Brain pericyte (primary cell): ENCODE results near the gene GALNTL6.
"Not testable (repeated sequence)": the region's sequence is repeated elsewhere in the genome, so short reads cannot be mapped to it uniquely, and the experiment has no call there.

Experiments
- DNase-seq: peaks from one replicate; pipeline ENCODE4 v3.0.0-alpha.2; 2012; ENCODE audit warnings: low read depth, low spot score

The GALNTL6 gene

DNA sequence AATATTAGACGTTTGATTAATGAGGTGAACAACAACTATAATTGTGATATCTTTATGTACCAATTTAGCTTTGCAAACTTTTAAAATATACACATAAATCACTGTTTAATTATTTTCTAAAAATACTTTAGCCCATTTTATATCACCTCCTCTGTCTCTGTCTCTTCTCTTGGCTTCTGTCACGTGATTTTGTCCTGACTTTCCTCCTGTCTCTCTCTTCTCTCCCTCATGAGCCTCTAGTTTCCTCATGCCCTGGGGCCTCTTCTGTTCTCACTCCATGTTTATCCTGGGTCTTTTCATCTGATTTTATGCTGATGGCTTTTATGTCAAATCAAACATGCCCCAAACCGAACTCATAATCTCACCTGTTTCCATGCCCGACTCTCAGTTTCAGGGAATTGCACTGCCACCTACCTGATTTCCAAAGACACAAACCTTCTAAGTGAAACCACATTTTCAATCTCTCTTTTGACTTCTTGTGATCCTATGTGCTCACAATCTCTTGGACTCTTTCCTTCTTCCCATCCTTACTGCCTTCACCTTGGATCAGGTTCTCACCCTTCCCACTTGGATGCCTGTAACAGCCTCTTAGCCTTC is 1052.4 kb downstream of the GALNTL6 start:
- no peak for DNase-seq

DNA sequence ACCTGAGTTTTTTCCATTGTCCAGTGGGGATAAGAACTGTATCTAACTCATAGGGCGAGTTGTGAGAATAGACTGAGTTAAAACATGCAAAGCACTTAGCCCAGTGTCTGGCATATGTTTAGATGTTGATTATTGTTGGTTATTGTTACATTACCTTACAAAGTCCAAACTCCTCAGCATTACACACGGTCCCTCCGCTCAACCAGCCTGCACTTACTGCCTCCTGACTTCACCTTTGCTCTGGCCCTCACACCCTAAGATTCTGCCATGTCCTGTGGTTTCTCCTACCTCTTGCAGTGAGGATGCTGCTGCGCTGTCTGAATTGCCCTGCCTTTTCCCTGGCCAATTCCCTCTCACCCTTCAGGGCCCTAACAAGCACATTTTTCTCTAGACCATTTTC is 1053.2 kb downstream of the GALNTL6 start:
- DNase-seq, result no peak

DNA sequence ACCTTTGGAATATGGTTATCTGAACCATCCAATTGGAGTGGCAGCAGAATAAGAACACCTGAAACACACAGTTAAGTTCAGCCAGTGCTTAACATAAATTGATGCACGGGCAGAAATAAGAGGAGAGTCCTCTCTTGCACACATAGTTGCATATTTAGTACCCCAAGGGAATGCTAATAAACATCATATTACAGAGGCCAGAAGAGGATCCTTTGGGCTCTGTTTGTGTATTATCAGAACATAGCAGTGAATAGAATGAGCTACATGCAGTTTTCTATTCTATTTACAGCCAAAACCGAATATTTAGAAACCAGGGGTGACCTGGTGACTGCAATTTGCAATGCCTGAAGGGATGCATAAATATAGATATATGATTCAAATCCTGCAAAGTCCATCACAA is 1054.6 kb downstream of the GALNTL6 start:
- DNase-seq, result no peak

- no peak for DNase-seq
Measured at GRCh38 chr4:172868271-172868670, 1055.1 kb downstream of the GALNTL6 start.

GRCh38 chr4:172869621-172870268 is 1056.5 kb downstream of the GALNTL6 start:
- DNase-seq, result no peak

DNA sequence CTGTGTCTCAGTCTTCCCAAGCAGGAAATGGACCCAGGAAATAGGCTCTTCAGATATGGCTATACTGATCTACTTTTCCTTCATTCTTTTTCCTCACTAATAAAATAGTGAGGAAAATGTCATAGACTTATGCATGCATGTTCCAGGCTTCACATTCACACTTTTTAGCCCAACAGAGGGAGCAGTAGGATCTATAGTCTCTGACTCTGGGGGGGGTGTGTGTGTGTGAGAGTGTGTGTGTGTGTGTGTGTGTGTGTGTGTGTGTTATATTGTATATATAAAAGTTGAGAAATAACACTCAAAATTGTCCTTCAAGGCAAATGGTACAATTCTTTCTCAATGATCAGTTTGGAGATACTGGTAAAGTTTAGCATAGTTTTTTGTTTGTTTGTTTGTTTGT is 1058.2 kb downstream of the GALNTL6 start:
- no peak for DNase-seq

DNA sequence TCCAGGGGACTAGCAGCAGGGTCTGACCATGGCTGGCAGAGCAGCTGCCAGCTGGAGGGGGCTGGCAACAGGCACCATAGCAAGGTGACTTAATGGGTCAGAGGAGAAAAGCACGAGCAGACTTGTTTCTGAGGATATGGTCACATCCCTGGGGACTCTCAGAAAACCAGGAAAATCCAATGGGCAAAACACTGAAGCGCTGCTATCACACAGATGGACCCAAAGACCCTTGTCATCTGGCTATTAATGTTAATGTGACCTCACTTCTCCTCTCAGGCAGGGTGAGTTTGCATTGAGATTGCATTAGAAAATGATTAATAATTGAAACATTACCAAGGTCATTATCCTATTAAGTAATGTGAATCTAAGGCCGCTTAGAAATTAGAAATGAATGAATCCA is 1061.7 kb downstream of the GALNTL6 start:
- no peak for DNase-seq

- no peak for DNase-seq
Measured at GRCh38 chr4:172876394-172876793, 1063.2 kb downstream of the GALNTL6 start.

- DNase-seq, result no peak
Measured at GRCh38 chr4:172881645-172882044, 1068.4 kb downstream of the GALNTL6 start.

DNA sequence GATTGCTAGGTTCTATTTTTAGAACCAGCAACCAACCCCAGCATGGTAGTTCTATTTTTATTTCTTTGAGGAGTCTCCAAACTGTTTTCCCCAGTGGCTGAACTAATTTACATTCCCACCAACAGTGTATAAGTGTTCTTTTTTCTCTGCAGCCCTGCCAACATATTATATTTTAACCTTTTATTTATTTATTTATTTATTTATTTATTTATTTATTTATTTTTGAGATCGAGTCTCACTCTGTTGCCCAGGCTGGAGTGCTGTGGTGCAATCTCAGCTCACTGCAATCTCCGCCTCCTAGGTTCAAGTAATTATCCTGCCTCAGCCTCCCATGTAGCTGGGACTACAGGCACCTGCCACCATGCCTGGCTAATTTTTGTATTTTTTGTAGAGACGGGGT is 1074.2 kb downstream of the GALNTL6 start:
- not testable (repeated sequence) for DNase-seq

DNA sequence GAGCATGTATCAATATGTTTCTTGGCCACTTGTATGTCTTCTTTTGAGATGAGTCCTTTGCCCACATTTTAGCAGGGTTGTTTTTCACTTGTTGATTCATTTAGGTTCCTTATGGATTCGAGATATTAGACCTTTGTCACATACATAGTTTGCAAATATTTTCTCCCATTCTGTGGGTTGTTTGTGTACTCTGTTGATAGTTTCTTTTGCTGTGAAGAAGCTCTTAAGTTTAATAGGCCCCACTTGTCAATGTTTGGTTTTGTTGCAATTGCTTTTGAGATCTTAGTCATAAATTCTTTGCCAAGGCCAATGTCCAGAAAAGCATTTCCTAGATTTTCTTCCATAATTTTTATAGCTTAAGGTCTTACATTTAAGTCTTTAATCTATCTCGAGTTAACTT is 1074.8 kb downstream of the GALNTL6 start:
- DNase-seq, result no peak

DNA sequence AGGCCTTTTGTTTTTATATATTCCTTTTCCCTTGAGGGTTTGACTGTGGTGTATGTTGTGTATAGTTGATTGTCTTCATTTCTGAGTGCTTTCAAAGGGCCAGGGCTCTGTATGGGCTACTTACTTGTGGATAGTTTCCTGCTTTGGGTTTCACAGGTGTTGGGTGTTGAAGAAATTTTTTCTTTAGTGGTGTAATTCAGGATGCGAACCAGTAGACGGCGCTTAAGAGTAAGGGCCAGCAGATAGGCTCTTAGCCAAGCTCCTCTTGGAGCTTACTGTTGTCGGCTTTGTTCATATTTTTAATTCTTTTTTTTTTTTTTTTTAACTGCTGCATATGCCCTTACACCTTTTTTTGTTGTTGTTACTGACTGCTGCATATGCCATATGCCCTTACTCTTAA is 1079.1 kb downstream of the GALNTL6 start:
- no peak for DNase-seq

GRCh38 chr4:172895699-172896098 is 1082.5 kb downstream of the GALNTL6 start:
- DNase-seq, result no peak

- DNase-seq, result no peak
Measured at GRCh38 chr4:172897046-172897445, 1083.8 kb downstream of the GALNTL6 start.

DNA sequence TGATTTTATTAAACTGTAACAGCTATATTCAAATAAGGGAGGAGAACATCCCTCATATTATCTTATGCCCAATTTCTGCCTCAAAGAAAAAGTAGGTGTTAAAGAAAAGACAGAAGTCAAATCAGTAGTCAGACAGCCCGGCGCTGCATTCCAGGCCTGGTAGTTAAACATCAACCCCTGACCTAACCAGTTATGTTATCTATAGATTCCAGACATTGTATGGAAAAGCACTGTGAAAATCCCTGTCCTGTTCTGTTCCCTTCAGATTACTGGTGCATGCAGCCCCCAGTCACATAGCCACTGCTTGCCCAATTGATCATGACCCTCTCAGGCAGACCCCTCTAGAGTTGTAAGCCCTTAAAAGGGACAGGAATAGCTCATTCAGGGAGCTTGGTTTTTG is 1085.5 kb downstream of the GALNTL6 start:
- no peak for DNase-seq

- DNase-seq, result no peak
Measured at GRCh38 chr4:172899861-172900260, 1086.7 kb downstream of the GALNTL6 start.

DNA sequence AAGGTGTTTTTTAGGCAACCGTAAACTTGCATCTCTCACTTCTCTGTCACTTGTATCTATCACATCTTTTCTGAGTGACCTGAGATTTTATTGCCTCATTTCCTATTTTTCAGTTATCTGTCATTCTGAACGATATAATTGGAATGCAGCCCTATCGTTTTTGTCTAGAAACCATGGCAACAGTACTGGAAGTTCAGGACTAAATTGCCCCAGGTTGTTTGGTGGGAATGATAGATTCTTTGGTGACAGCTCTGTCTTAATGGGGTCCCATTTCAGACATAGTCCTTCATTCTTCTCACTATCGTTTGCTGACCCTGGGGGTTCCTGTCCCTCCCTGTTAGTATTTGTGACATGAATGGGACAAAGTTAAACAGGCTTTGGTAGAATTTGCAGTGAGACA is 1087.7 kb downstream of the GALNTL6 start:
- DNase-seq, result no peak

GRCh38 chr4:172912468-172912867 is 1099.3 kb downstream of the GALNTL6 start:
- DNase-seq, result not testable (repeated sequence)

GRCh38 chr4:172917403-172917802 is 1104.2 kb downstream of the GALNTL6 start:
- not testable (repeated sequence) for DNase-seq

- DNase-seq, result no peak
Measured at GRCh38 chr4:172919269-172919668, 1106.1 kb downstream of the GALNTL6 start.

- DNase-seq, result no peak
Measured at GRCh38 chr4:172927096-172927814, 1114.1 kb downstream of the GALNTL6 start.

DNA sequence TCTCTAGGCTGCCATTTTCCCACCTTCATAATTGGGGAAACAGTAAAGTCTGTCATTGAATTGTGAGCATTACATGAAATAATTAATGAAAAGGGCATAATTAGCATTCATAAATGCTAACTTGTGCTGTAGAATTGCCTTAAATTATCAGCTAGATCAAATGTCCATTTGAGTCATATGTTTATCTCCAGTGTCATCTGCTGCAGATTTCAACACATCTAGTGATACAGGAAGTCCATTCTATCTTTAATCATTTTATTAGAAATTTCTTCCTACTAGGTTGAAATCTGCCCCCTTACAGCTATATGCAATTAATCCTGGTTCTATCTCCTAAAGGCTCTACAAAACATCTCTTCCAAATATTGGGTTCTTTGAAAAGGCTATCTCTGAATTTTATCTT is 1115.1 kb downstream of the GALNTL6 start:
- DNase-seq, result no peak
